SIG-M5 treated with dmso at 0.1 percent for 504 hours (cell line): ENCODE measurements around the gene SYT17.

Experiments used
- DNase-seq: peaks from one replicate; lab custom pipeline; 2025; ENCODE audit not compliant: unreplicated experiment; lab: John Stamatoyannopoulos, UW

The SYT17 gene

GRCh38 chr16:19245326-19245925 lies 77.4 kb downstream of the SYT17 start:
- no peak for DNase-seq

DNA sequence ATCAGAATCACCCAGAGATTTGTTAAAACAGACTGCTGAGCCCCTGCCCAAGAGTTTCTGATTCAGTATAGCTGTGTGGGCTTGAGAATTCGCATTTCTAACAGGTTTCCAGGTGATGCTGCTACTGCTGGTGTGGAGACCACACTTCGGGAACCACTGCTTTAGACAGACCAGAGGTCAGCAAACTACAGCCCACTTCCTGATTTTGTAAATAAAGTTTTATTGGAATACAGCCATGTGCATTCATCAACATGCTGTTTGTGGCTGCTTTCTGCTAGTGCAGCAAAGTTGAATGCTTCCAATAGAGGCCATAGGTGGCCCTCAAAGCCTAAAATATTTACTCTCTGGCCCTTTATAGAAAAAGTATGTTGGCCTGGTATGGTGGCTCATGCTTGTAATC lies 84.9 kb downstream of the SYT17 start:
- no peak for DNase-seq

- DNase-seq: no peak
Observed at GRCh38 chr16:19254611-19255010, 86.6 kb downstream of the SYT17 start.

DNA sequence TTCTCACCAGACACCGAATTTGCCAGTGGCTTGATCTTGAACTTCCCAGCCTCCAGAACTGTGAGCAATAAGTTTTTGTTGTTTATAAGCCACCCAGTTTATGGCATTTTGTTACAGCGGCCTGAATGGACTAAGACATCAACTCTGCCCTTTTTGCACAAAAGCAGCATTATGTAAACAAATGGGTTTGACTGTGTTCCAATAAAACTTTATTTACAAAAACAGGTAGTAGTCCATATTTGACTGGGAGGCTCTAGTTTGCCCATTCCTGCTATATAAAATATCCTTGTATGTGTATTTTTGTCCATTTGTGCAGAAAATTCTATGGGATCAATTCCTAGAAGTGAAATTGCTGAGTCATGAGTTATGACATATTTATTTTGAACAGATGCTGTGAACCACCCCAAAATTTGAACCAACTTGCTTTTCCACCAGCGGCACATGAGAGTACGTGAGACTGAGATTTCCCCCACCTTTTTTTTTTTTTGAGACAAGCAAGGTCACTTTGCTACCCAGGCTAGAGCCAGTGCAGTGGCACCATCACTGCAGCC lies 96.2 kb downstream of the SYT17 start:
- DNase-seq: no peak

DNA sequence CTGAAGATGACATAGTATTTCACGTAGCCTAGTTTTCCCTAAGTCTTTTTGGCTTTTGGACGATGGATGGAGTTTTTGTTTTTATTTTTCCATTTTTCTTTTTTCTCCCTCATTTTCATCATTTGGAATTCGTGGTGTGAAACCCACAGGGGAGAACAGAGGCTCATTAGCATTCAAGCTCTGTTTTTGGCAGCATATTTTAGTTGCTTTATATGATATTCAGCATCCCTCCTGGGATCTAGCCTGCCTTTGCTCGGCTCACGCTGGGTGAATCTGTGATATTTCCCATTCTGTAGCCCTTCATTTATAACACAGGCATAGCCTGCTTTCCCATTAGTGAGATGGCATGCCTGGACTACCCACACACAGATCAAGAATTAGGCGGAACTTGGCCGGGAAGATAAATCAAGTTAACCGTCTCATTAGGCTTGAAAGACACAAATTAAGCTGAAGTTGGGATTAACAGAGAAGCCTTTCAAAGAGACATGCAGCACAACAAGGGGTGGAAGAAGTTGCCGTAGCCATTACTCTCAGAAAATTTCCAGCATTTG lies 97.4 kb downstream of the SYT17 start:
- DNase-seq: no peak

DNA sequence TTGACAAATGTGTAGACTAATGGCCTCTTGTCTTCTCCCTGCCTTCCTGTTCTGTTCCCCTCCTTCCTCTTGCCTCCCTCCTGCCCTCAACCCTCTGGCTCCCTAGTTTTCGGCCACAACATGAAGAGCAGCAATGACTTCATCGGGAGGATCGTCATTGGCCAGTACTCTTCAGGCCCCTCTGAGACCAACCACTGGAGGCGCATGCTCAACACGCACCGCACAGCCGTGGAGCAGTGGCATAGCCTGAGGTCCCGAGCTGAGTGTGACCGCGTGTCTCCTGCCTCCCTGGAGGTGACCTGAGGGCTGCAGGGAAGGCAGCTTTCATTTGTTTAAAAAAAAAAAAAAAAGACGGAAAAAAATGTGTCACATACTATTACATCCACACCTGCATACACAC lies 98.7 kb downstream of the SYT17 start:
- DNase-seq: no peak

GRCh38 chr16:19269098-19269497 lies 101.1 kb downstream of the SYT17 start:
- DNase-seq: no peak

DNA sequence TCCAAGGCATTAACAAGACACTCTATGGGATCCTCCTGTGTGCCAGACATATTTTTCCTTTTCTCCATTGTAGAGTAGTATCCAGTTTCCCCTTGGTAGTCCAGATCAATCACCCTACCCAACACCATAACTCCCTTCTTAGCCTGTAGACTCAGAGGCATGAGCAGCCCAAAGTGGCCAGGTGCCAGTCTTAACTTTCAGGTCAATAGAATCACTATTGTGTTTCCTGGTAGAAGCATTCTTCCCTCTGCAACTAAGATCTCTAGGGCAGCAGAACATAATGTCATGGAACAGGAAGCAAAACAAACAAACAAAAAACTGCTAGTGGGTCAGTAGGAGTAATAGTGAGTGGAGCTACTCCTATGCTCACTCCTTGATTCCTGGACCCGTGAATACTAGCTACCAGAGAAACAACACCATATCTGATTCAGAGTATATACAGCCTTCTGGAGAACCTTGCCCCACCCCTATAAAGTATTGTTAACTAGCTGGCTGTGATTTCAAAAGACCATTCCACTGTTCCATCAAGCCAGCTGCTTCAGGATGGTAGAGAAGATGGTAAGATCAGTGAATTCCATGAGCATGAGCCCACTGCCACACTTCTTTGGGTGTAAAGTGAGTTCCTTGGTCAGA lies 106.2 kb downstream of the SYT17 start:
- no peak for DNase-seq

- no peak for DNase-seq
Observed at GRCh38 chr16:19278403-19278802, 110.4 kb downstream of the SYT17 start.

GRCh38 chr16:19281246-19281645 lies 113.2 kb downstream of the SYT17 start:
- DNase-seq: no peak

- no peak for DNase-seq
Observed at GRCh38 chr16:19282101-19282500, 114.1 kb downstream of the SYT17 start.

GRCh38 chr16:19283637-19284036 lies 115.6 kb downstream of the SYT17 start:
- no peak for DNase-seq

DNA sequence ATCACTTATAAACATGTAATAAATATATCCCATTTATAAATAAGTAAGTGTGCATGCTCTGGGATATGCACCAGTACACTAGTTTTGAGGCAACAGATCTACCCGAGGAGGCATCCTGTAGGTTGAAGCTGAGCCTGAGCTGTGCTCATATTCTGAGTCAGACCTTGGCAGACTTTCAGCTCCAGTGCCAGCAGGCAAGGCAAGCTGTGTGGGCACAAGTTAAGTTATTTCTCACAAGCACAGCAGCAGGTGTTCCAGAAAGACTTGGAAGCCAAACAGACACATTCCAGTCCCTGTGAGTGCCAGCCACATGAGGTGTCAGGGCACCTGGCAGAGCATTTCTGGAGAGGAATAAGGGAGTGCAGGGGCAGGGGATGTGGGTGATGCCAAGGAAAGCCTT lies 116.2 kb downstream of the SYT17 start:
- no peak for DNase-seq

- no peak for DNase-seq
Observed at GRCh38 chr16:19285431-19285830, 117.4 kb downstream of the SYT17 start, which contains the start of gene CLEC19A. TSS of gene CLEC19A (plus strand) at chr16:19285731. CDS start at chr16:19285852, 121 bp downstream.

- no peak for DNase-seq
Observed at GRCh38 chr16:19286827-19287226, 118.8 kb downstream of the SYT17 start.

GRCh38 chr16:19287241-19287640 lies 119.2 kb downstream of the SYT17 start:
- DNase-seq: no peak

GRCh38 chr16:19288872-19289799 lies 121.1 kb downstream of the SYT17 start:
- DNase-seq: no peak

DNA sequence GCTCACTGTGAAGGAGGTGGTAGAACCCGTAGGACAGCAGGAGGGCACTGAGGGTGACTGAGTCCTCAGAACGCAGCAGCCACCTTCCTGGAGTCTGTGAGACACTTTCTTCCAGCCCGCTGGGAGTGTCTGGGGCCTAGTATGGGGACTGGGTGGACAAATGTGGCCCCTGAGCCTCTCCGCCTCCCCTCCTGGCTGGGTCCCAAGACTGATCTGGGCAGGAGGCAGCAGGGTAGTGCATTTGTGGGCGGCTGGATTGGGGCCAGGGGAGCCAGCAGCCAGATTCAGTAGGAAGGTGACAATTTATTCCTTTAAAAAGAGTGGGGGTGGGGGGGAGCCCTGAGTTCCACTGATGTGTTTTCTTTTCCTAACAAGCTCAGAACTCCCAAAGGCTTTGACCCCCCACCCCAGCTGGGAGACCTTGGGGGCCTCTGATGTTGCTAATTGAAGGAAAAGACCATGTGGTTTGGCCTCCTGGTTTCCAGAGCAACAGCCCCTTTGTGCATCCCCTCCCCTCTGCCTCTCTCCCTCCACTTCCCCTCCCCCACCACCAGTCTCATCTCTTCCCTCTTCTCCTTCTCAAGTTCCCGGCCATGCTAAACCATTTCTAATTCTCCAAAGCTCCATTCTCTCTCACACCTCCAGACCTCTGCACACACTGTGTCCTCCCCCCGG lies 121.9 kb downstream of the SYT17 start:
- no peak for DNase-seq

- DNase-seq: no peak
Observed at GRCh38 chr16:19290860-19291259, 122.8 kb downstream of the SYT17 start.

DNA sequence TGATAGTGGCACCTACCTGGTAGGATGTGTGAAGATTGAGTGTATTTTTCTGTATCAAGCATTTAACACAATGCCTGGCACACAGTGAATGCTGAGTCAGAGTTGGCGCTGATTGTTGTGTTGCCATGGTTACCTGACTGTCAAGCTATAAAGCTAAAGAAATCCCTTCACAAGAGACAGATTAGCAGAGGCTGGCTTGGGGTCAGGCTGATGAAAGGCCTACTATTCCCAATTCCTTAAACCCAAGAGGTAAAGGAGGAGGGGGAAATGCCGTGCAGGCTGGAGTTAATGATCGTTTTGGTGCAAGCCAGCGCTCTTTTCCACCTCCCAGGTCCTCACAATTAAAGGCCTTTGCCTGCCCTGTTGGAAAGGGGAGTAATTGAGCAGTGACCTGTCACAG lies 123.4 kb downstream of the SYT17 start:
- DNase-seq: no peak

- DNase-seq: no peak
Observed at GRCh38 chr16:19292186-19292585, 124.1 kb downstream of the SYT17 start.
